Vagina (tissue), 2 donors: Measurements from ENCODE around the gene ELK3. TPM values are rescaled to one million over a fixed set of nuclear protein-coding genes. Genes with fewer than 3 reads are reported as not detected.

Experiments
- DNase-seq, 2 donors: peaks; one replicate each; pipeline ENCODE4 v3.0.0-alpha.2; 2017; ENCODE audit errors: extremely low spot score in 2 of 2
- H3K27ac ChIP-seq: fragments of 200-600 bp; sonication (generic); one replicate; pipeline ENCODE4 v1.5.1; 2019
- H3K27me3 ChIP-seq: fragments of 200-600 bp; sonication (generic); one replicate; pipeline ENCODE4 v1.5.1; 2019
- H3K36me3 ChIP-seq, 2 donors: fragments of 200-600 bp; sonication (generic); one replicate each; pipeline ENCODE4 v1.5.1; 2017 to 2019
- H3K4me1 ChIP-seq: fragments of 200-600 bp; sonication (generic); one replicate; pipeline ENCODE4 v1.5.1; 2019
- H3K4me3 ChIP-seq, 2 donors: fragments of 200-600 bp; sonication (generic); 1 replicate in 1 of 2; 2 replicates in 1 of 2; pipeline ENCODE4 v1.5.1; 2016 to 2019
- H3K9me3 ChIP-seq: fragments of 200-600 bp; sonication (generic); one replicate; pipeline ENCODE4 v1.5.1; 2019
- CTCF ChIP-seq, 3 experiments: fragments of 450-650 bp in 2 of 3; fragments of 200-600 bp in 1 of 3; sonication (generic) in 1 of 3; IDR thresholded peaks; one replicate each; pipeline ENCODE4 v1.5.1; 2017 to 2019; ENCODE audit warnings: antibody characterized with exemption in 3 of 3, mild to moderate bottlenecking in 2 of 3, moderate library complexity in 2 of 3
- POLR2A ChIP-seq, 2 donors: fragments of 450-650 bp; IDR thresholded peaks; one replicate each; pipeline ENCODE4 v1.6.1; 2017; ENCODE audit warnings: antibody characterized with exemption in 2 of 2, mild to moderate bottlenecking in 2 of 2, moderate library complexity in 2 of 2
- POLR2AphosphoS5 ChIP-seq, 2 donors: sonication (generic); formaldehyde crosslinking; IDR thresholded peaks; one replicate each; pipeline ENCODE4 v1.9.0; 2017; ENCODE audit warnings: antibody characterized with exemption in 2 of 2, mild to moderate bottlenecking in 2 of 2, low read depth in 1 of 2; ENCODE audit not compliant: insufficient read depth in 1 of 2
- intact Hi-C: fragments of 100-400 bp; cut with DNase I; formaldehyde crosslinking; loops from one replicate; pipeline ENCODE4 v1.15.1; 2023
- total RNA-seq: library from RNA; depleted of rRNA; stranded (reverse); fragments of >200 nt; gene quantifications from one replicate; pipeline ENCODE4 v1.2.3, GENCODE V29; 2016

The ELK3 gene
- total RNA-seq, 1 donor from 2014 or later, result 39.5 TPM

DNA sequence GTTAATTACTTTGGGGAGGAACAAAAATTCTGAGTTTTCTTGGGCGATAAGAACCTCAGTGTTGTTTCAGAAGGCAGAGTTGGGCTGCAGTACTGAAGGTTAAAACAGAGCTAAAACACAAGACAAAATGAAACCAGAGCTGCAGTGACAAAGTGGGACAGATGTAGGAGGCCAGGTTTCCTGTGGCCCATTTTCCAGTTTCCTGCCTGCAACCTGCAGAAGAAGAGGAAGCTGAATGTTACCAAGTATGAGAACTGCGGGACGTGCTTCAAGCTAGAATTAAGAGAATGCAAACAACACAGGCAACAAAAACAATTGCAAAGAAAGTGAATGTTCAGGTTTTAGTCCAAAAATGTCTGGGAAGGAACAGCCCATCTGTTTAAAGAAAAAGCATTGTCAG is 17.8 kb downstream of the ELK3 start:
- Histone ChIP-seq H3K4me3 (no peak overlapping the region), H3K9me3 (no peaks in the 10 kb centered on the region), H3K4me1 (peaks cover 76% of the 10 kb centered on the region), H3K27me3 (no peaks in the 10 kb centered on the region), H3K27ac (peak overlapping the region; percentile 36), H3K36me3 (no peaks in the 10 kb centered on the region)
- DNase-seq, result no peak
- no peak for TF ChIP-seq CTCF (IDR thresholded peaks at IDR 0.05)
- no peak for TF ChIP-seq POLR2A (IDR thresholded peaks at IDR 0.05)
- no peak for TF ChIP-seq POLR2AphosphoS5 (IDR thresholded peaks at IDR 0.05; ENCODE audit: insufficient read depth in 1 of 2, low read depth in 1 of 2)
- intact Hi-C loops, result no loop called here

GRCh38 chr12:96212456-96213375 is 18.5 kb downstream of the ELK3 start:
- Histone ChIP-seq H3K4me3 (no peak overlapping the region), H3K4me1 (peaks cover 69% of the 10 kb centered on the region), H3K27me3 (no peaks in the 10 kb centered on the region), H3K36me3 (no peaks in the 10 kb centered on the region), H3K27ac (peak overlapping the region; percentile 36), H3K9me3 (no peaks in the 10 kb centered on the region)
- TF ChIP-seq CTCF (IDR thresholded peaks at IDR 0.05) (no peak), POLR2A (IDR thresholded peaks at IDR 0.05) (no peak), POLR2AphosphoS5 (IDR thresholded peaks at IDR 0.05; ENCODE audit: insufficient read depth in 1 of 2, low read depth in 1 of 2) (no peak)
- no peak for DNase-seq
- intact Hi-C loops, result no loop called here

DNA sequence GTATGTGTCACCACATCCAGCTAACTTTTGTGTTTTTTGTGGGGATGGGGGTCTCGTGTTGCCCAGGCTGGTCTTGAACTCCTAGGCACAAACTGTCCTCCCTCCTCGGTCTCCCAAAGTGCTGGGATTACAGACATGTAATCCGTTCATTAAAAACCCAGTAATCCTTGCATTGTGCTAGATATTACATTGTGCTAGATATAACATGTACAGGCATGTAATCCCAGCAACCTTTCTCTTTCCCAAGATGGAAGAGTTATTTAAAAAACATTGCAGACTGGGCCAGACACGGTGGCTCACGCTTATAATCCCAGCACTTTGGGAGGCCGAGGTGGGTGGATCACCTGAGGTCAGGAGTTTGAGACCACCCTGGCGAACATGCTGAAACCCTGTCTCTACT is 19.7 kb downstream of the ELK3 start:
- no peak for DNase-seq
- H3K36me3 ChIP-seq, result no peaks in the 10 kb centered on the region
- H3K27me3 ChIP-seq, result no peaks in the 10 kb centered on the region
- H3K4me1 ChIP-seq, result peaks cover 57% of the 10 kb centered on the region
- H3K4me3 ChIP-seq, result no peak overlapping the region
- no peak overlapping the region for H3K27ac ChIP-seq
- no peaks in the 10 kb centered on the region for H3K9me3 ChIP-seq
- no peak for TF ChIP-seq POLR2A (IDR thresholded peaks at IDR 0.05)
- no peak for TF ChIP-seq CTCF (IDR thresholded peaks at IDR 0.05)
- no peak for TF ChIP-seq POLR2AphosphoS5 (IDR thresholded peaks at IDR 0.05; ENCODE audit: insufficient read depth in 1 of 2, low read depth in 1 of 2)
- intact Hi-C loops, result no loop called here

DNA sequence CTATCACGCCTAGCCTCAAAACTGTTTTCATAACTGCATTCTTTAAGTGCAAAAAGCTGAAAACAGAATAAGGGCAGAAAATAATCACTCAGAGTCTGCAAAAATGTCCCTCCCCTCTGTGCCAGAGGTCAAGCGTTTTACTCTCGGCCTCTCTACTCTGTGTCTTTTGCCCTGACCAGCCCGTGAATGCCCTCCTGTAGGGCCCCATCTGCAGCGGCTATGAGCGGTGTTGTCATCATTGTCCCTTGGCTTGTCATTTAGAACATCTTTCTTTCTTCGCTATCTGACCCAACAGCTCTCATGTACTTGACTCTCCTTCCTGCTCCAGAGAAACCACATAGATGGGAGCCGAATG is 21.7 kb downstream of the ELK3 start:
- no peak for TF ChIP-seq POLR2AphosphoS5 (IDR thresholded peaks at IDR 0.05; ENCODE audit: insufficient read depth in 1 of 2, low read depth in 1 of 2)
- TF ChIP-seq CTCF (IDR thresholded peaks at IDR 0.05), result no peak
- TF ChIP-seq POLR2A (IDR thresholded peaks at IDR 0.05), result no peak
- H3K27ac ChIP-seq, result no peak overlapping the region
- peaks cover 56% of the 10 kb centered on the region for H3K4me1 ChIP-seq
- H3K4me3 ChIP-seq, result no peak overlapping the region
- DNase-seq, result no peak
- H3K36me3 ChIP-seq, result no peaks in the 10 kb centered on the region
- H3K9me3 ChIP-seq, result no peaks in the 10 kb centered on the region
- intact Hi-C loops, result loop anchor here (2.0 kb wide), 1 partner anchor 153 kb away; no protein-coding TSS in a partner anchor
- no peaks in the 10 kb centered on the region for H3K27me3 ChIP-seq
